ENCODE data around the gene PLCD3. TPM values are rescaled to one million over a fixed set of nuclear protein-coding genes. Genes with fewer than 3 reads are reported as not detected.

The PLCD3 gene
- total and polyA plus RNA-seq, 10 of the 15 experiments (the other 5 are each of a cell fraction or from before 2014, with no cell fraction given): 0.02 to 1.6 (median 0.44) TPM

- TF ChIP-seq CUX1 (IDR thresholded peaks at IDR 0.05; ENCODE audit: insufficient replicate concordance, low read depth, low read length): peak; percentile 14
These were observed 17.7 kb upstream of the PLCD3 start (continued) for GRCh38 chr17:45149669-45150664.

GRCh38 chr17:45149037-45149668 lies 16.8 kb upstream of the PLCD3 start:
- no peaks in the 10 kb centered on the region for H3K36me3 ChIP-seq (ENCODE audit: control insufficient read depth in 2 of 2, insufficient read depth in 2 of 2, low read length in 1 of 2)
- H3K27ac ChIP-seq (ENCODE audit: control insufficient read depth, insufficient read depth): peak overlapping the region; percentile 81
- peak overlapping the region; percentile 94 for H3K4me2 ChIP-seq (ENCODE audit: control insufficient read depth, insufficient read depth)
- under 1% methylated on average over 32 of the region's 32 CpGs for WGBS (ENCODE audit: insufficient coverage, insufficient replicate concordance, low lambda C conversion rate, missing lambda C conversion rate)
- H3K9me3 ChIP-seq (replicated peaks; ENCODE audit: control insufficient read depth, insufficient read depth, low read length): no peaks in the 10 kb centered on the region
- no peaks in the 10 kb centered on the region for H3K27me3 ChIP-seq (replicated peaks in 1 of 2; ENCODE audit: control insufficient read depth in 2 of 2, insufficient read depth in 2 of 2, low read length in 1 of 2)
- peak overlapping the region; percentile 96 for H3K4me3 ChIP-seq
- peaks cover 45% of the 10 kb centered on the region for H3K79me2 ChIP-seq (ENCODE audit: control insufficient read depth, insufficient read depth, low read length)
- FAIRE-seq: no peak
- H2AFZ ChIP-seq (ENCODE audit: control insufficient read depth, low read depth, low read length): peak overlapping the region; percentile 6; the same call in 1 of the 2 replicates
- intact Hi-C loops (cut with micrococcal nuclease; ENCODE audit: unreplicated experiment): loop anchor here (1.0 to 5.0 kb wide), 2 partner anchors 48 to 153 kb away; no protein-coding TSS in a partner anchor
- ATAC-seq: peak; percentile 69
- DNase-seq (ENCODE audit: low read depth, low spot score): no peak
- ChIA-PET RAD21 (ENCODE audit: unreplicated experiment) (interaction anchor here (0.7 to 6.7 kb wide), 14 partner anchors 11 to 374 kb away, joined by 3 to 121 read pairs (median 4); partner anchors contain the start of genes ACBD4 and HEXIM2), CTCF (interaction anchor here (0.7 to 11.0 kb wide), 27 partner anchors 9 to 372 kb away, joined by 3 to 280 read pairs (median 5); partner anchors contain the start of genes ACBD4, EFTUD2, HEXIM2 and NMT1), SMC1A (ENCODE audit: uncharacterized antibody, unreplicated experiment) (interaction anchor here (0.6 to 6.7 kb wide), 14 partner anchors 12 to 260 kb away, joined by 3 to 114 read pairs (median 5); partner anchors contain the start of genes ACBD4 and HEXIM2), POLR2A (interaction anchor here (0.5 to 7.1 kb wide), 27 partner anchors 8 to 265 kb away, joined by 3 to 239 read pairs (median 5); partner anchors contain the start of genes ACBD4, EFTUD2, FMNL1 and HEXIM2)
- peak overlapping the region; percentile 69 for H3K9ac ChIP-seq (ENCODE audit: control insufficient read depth, insufficient read depth, low read length)
- no peaks in the 10 kb centered on the region; the same call in 1 of the 2 replicates for H4K20me1 ChIP-seq (ENCODE audit: control insufficient read depth, insufficient read depth)
- in situ Hi-C loops (cut with MboI): no loop called here
- BruUV-seq (replicated peaks): no TSS peak
- peaks cover 19% of the 10 kb centered on the region for H3K4me1 ChIP-seq (ENCODE audit: control insufficient read depth, insufficient read depth, low read length)
- TF ChIP-seq STAT1 (conservative IDR thresholded peaks at IDR 0.05) (no peak), MXI1 (IDR thresholded peaks at IDR 0.05; ENCODE audit: low read depth, low read length) (no peak), ATF3 (IDR thresholded peaks at IDR 0.05; ENCODE audit: borderline replicate concordance, extremely low read depth, low read depth, low read length) (no peak), POU2F2 (IDR thresholded peaks at IDR 0.05; ENCODE audit: borderline replicate concordance, low read depth, low read length) (no peak), ZBTB4 (CRISPR knock-in tag; IDR thresholded peaks at IDR 0.05) (no peak), ATF7 (IDR thresholded peaks at IDR 0.05; ENCODE audit: low read depth) (no peak), POLR2AphosphoS2 (IDR thresholded peaks at IDR 0.05; ENCODE audit: low read depth, low read length) (no peak)
